Stimulated activated CD4-positive, alpha-beta T cell treated with anti-CD3 and anti-CD28 coated beads, Interleukin-2, amount 100 ng/mL, for 24 hours (primary cell): ENCODE results near the gene CMTM6.
"Not testable (repeated sequence)": the region's sequence is repeated elsewhere in the genome, so short reads cannot be mapped to it uniquely, and the experiment has no call there.

ENCODE experiments used
- DNase-seq, 2 donors: peaks; one replicate each; pipeline ENCODE4 v3.0.0-alpha.2; 2020

The CMTM6 gene

GRCh38 chr3:32498992-32499391, 3.7 kb downstream of the CMTM6 start:
- no peak for DNase-seq

GRCh38 chr3:32498252-32498651, 4.4 kb downstream of the CMTM6 start:
- DNase-seq: no peak

- no peak for DNase-seq
Observed at GRCh38 chr3:32495609-32496008, 7.0 kb downstream of the CMTM6 start.

GRCh38 chr3:32495085-32495484, 7.6 kb downstream of the CMTM6 start:
- DNase-seq: no peak

- no peak for DNase-seq
Observed at GRCh38 chr3:32493437-32494414, 8.9 kb downstream of the CMTM6 start.

GRCh38 chr3:32492684-32493436, 9.8 kb downstream of the CMTM6 start:
- no peak for DNase-seq

GRCh38 chr3:32488474-32489008, 14.1 kb downstream of the CMTM6 start:
- DNase-seq: no peak

GRCh38 chr3:32487781-32488473, 14.7 kb downstream of the CMTM6 start:
- no peak for DNase-seq

GRCh38 chr3:32484436-32484835, 18.2 kb downstream of the CMTM6 start:
- no peak for DNase-seq

- no peak for DNase-seq
Observed at GRCh38 chr3:32483772-32484171, 18.9 kb downstream of the CMTM6 start.

GRCh38 chr3:32482693-32483092, 20.0 kb downstream of the CMTM6 start:
- DNase-seq: no peak

GRCh38 chr3:32481791-32482631, 20.6 kb downstream of the CMTM6 start:
- DNase-seq: no peak

- no peak for DNase-seq
Observed at GRCh38 chr3:32480604-32481003, 22.0 kb downstream of the CMTM6 start.

- no peak for DNase-seq
Observed at GRCh38 chr3:32474201-32474600, 28.5 kb downstream of the CMTM6 start.

GRCh38 chr3:32472151-32472550, 30.5 kb downstream of the CMTM6 start:
- DNase-seq: not testable (repeated sequence)

GRCh38 chr3:32471246-32471645, 31.4 kb downstream of the CMTM6 start:
- no peak for DNase-seq

- DNase-seq: no peak
Observed at GRCh38 chr3:32470362-32470761, 32.3 kb downstream of the CMTM6 start.

- DNase-seq: no peak
Observed at GRCh38 chr3:32469151-32469874, 33.3 kb downstream of the CMTM6 start.

- peak; percentile 80 to 82 for DNase-seq
Observed at GRCh38 chr3:32467333-32468070, 35.1 kb downstream of the CMTM6 start.

- DNase-seq: not testable (repeated sequence)
Observed at GRCh38 chr3:32466808-32467207, 35.8 kb downstream of the CMTM6 start.

- DNase-seq: not testable (repeated sequence)
Observed at GRCh38 chr3:32464726-32465125, 37.9 kb downstream of the CMTM6 start.
